22Rv1 (cell line): ENCODE data around the gene ACOXL.

Experiments used
- H3K27ac ChIP-seq: fragments of 450-650 bp; 2 replicates; pipeline ENCODE4 v1.5.1; 2017
- ZFX ChIP-seq: fragments of 450-650 bp; IDR thresholded peaks from 2 replicates; pipeline ENCODE4 v1.6.1; 2017; ENCODE audit warnings: antibody characterized with exemption, borderline replicate concordance
- TF ChIP-seq, protein P1 (sequence below): fragments of 450-650 bp; IDR thresholded peaks from 2 replicates; pipeline ENCODE4 v1.5.1; 2017; ENCODE audit warnings: mild to moderate bottlenecking

The ACOXL gene

DNA sequence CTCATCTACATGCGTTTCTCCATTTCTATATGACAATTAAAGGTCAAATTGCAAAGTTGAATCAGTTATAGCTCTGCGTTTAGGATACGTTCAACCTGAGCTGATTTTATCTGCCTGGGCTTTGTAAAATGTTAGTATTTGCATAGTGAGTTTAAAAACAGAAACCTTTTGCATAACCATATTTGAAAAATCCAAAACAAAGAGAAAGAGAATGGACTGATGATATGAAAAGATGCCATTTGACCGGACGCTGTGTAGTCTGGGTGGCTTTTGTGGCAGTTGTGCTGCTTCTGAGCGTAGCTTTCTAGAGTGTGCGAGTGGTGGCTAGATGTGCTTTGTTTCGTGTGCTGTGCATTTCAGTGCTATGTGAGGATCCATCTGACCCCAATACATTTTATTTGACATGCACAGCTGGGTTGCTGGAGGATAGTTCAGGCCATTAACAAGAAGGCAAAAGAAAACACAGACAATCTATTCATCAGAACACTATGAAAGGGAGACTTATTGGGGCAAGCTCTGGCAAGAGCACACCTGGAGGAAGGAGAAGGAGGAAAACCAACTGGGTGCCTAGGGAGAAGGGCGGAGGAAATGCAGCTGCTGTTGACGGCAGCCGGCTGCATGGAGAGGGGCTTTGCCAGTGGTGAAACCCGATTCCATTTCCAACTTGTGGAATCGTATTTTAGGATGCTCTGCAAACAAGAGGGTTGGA, 126.8 kb downstream of the ACOXL start:
- no peak overlapping the region for H3K27ac ChIP-seq
- TF ChIP-seq ZFX = no peak
- TF ChIP-seq, protein P1, sequence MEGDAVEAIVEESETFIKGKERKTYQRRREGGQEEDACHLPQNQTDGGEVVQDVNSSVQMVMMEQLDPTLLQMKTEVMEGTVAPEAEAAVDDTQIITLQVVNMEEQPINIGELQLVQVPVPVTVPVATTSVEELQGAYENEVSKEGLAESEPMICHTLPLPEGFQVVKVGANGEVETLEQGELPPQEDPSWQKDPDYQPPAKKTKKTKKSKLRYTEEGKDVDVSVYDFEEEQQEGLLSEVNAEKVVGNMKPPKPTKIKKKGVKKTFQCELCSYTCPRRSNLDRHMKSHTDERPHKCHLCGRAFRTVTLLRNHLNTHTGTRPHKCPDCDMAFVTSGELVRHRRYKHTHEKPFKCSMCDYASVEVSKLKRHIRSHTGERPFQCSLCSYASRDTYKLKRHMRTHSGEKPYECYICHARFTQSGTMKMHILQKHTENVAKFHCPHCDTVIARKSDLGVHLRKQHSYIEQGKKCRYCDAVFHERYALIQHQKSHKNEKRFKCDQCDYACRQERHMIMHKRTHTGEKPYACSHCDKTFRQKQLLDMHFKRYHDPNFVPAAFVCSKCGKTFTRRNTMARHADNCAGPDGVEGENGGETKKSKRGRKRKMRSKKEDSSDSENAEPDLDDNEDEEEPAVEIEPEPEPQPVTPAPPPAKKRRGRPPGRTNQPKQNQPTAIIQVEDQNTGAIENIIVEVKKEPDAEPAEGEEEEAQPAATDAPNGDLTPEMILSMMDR = no peak

DNA sequence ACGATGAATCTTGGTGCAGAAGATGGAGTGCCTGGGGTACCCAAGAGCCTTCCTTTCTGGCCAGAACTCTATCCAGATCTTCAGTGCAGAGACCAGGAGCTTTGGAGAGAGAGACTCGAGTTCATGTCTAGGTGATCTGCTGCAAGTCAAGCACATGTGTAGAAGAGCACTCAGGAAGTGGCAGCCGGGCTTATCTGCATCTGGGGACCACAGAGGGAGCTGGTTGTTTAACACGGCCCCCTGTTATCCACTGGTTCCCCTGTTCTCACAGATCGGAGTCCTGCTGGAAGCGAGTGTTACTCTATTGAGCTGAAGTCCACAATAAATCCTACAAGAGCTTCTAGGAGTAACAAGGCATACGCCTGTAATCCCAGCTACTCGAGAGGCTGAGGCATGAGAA, 128.3 kb downstream of the ACOXL start:
- no peak for TF ChIP-seq ZFX
- TF ChIP-seq, protein P1 = no peak
- H3K27ac ChIP-seq = no peak overlapping the region

DNA sequence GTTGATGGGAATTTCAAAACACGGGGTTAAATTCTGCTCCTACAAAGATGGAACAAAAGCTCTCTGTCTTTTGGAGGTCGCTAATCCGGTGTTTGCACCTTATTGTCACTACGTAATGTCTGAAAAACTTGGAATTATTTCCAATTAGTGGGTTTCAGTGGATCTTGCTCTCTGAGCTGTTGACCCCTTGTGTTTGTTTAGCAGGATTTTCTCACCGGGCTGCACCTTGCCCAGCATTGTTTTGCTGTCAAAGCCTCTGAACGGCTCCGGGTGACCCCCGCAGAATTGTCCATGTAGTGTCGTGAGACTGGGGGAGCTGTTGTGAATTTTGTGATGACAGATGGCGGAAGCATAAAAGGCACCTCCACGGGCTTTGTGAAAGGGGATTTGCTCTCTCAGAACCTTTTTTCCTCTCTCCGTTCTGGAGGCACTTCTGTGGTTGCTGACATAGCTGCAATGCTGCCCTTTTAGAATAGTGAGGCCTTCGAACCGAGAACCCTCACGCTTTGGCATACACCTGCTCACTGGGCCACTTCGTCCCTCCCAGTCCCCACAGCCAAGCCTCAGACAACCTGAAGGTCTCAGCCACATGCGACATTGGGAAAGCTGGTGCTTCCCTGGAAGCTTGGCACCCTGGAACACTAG, 129.4 kb downstream of the ACOXL start:
- no peak overlapping the region for H3K27ac ChIP-seq
- TF ChIP-seq ZFX = no peak
- TF ChIP-seq, protein P1 = no peak

DNA sequence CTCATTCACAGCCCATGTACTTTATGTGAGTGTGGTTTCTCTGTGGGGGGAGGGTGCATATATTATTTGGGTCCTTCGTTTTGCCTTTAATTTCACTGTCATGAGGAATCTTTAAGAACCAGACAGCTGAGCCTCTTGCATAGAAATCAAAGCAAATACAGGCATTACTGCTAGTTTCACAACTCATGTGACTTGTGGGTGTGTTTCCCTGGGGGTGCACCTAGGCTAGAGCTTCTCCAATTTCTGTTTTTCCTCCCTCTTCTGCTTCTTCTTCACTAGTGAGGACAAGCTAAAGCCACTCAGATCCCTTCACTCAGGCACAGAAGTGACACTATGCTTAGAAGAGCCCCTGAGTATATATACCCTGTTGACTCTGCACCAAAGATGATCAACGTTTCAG, 131.4 kb downstream of the ACOXL start:
- no peak for TF ChIP-seq ZFX
- TF ChIP-seq, protein P1 = no peak
- H3K27ac ChIP-seq = no peak overlapping the region

DNA sequence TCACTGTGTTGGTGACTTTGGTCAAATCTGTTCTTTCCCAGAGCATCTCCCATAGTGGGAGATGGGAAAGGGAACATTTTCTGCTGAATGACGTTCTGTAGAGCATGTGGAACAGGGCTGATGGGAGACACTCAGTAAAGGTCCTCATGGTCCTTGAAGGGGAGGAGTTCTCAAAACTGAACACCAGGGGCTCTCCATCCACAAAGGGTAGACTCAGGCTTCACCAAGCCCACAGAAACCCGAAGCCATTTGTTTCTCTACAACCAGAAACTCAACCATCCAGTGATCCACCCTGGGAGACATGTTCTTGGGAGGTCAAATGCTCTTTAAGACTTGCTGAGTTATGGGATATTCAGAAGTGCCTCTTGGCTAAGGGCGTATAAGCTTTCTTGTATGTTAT, 131.8 kb downstream of the ACOXL start:
- no peak for TF ChIP-seq ZFX
- TF ChIP-seq, protein P1 = no peak
- no peak overlapping the region for H3K27ac ChIP-seq

DNA sequence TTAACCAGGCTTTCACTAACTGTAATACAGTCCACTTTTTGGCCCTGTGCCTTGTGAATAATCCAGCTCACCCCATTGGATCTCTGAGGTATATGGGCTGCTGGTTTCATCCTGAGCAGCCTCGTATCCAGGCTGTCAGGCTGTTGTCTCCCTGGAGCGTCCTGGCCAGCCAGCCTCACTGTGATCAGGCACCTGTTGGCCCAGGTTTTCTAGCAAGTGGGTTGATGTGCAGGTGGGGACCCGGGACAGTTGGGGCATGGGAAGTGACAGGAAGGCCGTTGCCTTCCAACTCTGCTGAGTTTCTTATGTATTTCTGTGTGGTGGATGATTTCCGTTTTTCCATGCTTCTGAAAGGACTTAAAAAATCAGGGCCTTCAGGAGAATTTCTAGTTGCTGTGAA, 132.4 kb downstream of the ACOXL start:
- H3K27ac ChIP-seq = no peak overlapping the region
- TF ChIP-seq, protein P1 = no peak
- TF ChIP-seq ZFX = no peak

DNA sequence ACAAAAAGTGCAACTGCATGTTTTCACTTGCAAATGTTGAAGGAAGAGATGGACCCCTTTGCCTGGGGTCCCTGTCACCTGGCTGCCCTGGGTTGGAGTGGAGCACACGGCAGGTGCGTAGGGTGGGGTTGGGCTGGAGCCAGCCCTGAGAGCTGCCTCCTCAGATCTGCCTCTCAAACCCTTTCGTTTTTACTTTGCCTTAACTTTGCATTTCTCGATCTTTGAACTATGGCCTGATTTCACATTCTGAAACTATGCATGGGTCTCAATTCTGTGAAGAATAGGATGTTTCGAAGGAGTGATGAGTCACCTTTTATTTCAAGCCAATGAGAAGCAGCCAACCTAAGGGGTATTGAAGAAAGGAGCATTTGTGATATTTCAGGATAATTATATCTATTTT, 132.8 kb downstream of the ACOXL start:
- TF ChIP-seq, protein P1 = no peak
- TF ChIP-seq ZFX = no peak
- H3K27ac ChIP-seq = no peak overlapping the region
